Measurements from ENCODE around the gene MECP2.
A peak's percentile ranks its signal among the peaks of the same experiment; 100 is the strongest.
"Not testable (repeated sequence)": the region's sequence is repeated elsewhere in the genome, so short reads cannot be mapped to it uniquely, and the experiment has no call there.

MECP2 gene

DNA sequence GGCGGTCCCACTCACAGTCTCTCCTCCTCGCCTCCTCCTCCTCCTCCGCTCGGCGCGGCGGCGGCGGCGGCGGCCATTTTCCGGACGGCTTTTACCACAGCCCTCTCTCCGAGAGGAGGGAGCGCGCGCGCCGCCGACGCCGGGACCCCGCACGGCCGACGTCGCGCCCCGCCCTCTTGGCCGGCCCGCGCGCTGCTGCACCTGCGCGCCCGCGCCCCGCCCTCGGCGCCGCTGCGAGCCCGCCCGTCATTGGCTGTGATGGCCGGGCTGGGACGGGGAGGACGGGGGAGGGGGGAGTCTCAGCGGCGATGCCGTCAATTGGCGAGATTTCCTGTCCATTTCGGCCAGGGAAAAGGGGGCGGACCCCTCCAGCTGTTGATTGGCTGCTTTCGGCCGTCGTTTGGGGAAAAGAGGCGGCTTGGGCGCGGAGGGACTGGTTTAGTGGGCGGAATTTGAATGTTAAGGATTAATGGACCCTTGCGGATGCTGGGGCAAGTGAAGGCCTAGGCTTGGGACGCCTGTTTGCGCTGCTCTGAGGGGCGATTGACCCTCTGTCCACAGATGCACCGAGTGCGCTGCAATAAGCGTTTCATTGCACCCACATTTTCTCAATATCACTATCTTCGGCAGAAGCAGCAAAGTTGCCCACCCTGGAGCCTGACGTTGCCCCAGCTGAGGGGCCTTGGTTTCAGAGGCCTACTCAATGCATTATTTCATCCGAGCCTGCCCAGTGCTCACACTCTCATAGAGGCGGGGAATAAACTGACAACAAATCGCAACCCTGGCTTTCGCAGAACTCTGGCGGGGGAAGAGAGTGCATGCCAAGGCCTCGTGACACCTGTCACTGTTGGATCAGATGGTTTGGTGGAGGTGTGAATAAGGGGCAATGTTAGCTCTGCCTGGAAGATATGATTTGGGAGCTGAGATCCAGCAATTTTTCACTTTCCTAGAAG is at the start of gene MECP2:
TSS of gene MECP2 (minus strand) at position 129 of the 953 bp plus-strand sequence.
- DNase-seq = peak; percentile 79

DNA sequence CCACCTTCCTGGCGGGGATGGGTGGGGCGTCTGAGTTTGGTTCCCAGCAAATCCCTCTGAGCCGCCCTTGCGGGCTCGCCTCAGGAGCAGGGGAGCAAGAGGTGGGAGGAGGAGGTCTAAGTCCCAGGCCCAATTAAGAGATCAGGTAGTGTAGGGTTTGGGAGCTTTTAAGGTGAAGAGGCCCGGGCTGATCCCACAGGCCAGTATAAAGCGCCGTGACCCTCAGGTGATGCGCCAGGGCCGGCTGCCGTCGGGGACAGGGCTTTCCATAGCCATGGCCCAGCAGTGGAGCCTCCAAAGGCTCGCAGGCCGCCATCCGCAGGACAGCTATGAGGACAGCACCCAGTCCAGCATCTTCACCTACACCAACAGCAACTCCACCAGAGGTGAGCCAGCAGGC is 46.5 kb upstream of the MECP2 start, which contains the start of gene OPN1LW:
TSS of gene OPN1LW (plus strand) at position 234 of the 400 bp plus-strand sequence. CDS start at position 275, 41 bp downstream.
- not testable (repeated sequence) for DNase-seq

DNA sequence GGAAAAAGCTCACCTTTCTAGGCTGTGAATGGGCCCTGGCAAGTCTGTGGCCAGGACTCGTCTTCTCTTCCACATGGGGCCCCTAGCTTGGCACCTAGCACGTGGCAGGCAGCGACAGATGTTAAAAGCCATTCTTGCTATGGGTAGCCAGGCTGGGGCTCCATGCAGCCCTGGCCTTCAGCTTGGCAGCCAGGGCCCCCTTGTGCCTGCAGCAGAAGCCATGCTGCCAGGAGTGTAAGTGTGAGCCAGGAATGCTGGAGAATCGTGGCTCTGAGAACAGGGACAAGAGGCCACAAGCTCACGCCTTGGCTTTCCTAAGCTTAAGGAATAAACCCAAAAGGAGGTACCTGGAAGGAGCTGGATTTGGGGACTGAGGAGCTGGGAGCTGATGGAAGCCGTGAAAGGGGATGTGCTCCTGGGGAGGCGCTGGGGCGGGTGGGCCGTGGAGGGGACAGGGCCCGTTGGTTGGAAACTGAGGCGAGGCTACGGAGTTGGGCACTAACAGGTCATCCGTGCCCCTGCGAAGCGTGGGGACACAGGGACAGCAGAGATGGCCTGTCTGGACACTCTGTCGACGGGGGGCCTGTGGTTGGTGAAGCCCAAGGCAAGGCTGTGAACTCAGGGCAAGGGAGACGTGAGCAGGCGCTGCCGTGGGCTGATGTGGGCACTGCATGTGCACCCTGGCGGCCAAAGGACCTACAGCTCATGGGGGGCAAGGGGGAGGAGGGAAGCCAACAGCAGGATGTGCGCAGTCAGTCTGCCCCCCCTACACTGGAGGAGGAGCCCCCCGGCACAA is 45.6 kb upstream of the MECP2 start:
- DNase-seq = no peak

DNA sequence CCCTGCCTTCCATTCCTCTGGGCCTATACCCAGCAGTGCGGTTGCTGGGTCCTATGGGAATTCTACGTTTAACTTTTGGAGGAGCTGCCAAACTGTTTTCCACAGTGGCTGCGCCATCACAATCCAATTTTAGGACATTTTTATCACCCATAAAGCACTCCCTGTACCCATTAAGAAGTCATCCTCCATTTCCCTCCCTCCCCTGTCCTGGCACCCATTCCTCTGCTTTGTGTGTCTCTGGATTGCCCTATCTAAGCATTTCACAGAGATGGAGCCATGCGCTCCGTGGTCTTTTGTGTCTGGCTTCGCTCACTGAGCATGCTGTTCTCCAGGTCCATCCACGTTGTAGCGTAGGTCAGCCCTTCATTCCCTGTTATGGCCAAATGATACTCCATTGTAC is 44.9 kb upstream of the MECP2 start:
- no peak for DNase-seq

DNA sequence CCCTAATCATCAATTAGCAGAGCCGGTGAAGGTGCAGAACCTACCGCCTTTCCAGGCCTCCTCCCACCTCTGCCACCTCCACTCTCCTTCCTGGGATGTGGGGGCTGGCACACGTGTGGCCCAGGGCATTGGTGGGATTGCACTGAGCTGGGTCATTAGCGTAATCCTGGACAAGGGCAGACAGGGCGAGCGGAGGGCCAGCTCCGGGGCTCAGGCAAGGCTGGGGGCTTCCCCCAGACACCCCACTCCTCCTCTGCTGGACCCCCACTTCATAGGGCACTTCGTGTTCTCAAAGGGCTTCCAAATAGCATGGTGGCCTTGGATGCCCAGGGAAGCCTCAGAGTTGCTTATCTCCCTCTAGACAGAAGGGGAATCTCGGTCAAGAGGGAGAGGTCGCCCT is 43.2 kb upstream of the MECP2 start:
- DNase-seq = no peak

DNA sequence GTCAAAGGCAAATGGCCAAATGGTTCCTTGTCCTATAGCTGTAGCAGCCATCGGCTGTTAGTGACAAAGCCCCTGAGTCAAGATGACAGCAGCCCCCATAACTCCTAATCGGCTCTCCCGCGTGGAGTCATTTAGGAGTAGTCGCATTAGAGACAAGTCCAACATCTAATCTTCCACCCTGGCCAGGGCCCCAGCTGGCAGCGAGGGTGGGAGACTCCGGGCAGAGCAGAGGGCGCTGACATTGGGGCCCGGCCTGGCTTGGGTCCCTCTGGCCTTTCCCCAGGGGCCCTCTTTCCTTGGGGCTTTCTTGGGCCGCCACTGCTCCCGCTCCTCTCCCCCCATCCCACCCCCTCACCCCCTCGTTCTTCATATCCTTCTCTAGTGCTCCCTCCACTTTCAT is 42.7 kb upstream of the MECP2 start:
- no peak for DNase-seq

DNA sequence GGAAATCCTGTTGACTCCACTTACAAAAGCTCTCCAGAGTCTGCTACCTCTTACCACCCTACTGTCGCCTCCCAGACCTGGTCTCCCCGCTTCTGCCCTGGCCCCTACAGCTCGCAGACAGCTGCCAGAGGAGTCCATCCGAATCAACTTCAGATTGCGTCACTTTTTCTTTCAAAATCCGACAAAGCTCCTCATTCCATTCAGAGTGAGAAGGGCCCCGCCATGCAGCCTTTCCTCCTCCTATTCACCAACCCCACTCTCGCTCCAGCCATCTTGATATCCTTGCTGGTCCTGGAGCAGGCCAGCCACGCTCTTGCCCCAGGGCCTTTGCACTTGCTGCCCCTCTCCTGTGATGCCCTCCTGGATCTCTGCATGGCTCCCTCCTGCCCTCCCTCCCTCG is 41.3 kb upstream of the MECP2 start:
- no peak for DNase-seq

DNA sequence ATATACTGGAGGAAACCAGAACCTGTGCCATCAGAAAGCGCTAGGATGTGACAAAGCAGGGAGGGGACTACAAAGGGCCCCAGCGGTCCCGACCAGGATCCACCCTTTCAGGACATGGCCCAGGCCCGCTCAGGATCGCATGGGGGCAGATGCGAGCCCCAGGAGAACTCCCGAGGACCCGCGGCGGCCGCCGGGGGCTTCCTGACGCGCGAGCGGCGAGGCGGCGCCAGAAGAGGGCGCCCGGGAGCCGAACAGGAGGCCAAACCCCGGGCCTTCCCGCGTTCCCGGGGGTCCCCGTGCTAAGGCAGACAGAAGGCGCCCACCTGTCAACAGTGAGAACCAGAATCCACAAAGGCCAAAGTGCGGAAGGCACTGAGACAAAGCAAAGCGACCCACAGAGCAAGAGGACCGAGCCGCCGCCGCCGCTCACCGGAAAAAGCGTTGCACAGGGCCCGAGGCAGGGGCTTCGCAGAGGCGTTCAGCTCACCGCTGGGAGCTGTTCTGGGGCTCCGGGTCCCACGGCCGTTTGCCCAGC is 39.2 kb upstream of the MECP2 start:
- peak; percentile 52 for DNase-seq

DNA sequence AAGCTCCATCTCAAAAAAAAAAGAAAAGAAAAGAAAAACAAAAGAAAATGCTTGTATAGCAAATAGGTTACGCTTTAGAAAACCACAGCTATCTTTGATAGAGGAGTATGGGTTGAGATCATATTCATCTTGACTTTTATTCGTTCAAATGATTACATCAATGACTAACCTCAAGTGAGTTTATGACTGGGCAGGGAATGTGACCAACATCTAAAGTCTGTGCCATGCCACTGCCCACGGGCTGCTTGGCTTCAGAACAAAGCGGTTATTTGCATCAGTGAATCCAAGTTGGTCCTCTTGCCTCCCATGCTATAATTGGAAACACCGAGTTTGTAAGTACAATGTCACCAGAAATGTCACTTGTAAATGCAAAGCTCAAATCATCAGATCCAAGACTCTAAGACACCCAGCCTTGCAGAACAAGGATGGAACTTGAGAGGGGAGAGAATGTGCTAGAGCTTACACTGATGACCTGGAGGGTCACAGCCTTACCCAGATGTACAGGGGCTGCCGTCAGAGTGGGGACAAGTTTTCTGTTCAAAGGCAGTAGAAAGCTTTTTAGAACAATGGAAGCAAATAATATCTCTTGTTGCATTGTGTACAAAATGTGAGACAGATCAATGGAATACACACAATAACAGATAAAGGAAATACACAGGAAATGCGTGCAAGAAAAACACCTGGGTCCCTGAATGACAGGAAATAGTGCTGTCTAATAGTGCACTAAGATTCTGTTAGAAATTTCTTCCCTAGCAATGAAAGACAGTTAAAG is 38.1 kb upstream of the MECP2 start:
- DNase-seq = no peak

DNA sequence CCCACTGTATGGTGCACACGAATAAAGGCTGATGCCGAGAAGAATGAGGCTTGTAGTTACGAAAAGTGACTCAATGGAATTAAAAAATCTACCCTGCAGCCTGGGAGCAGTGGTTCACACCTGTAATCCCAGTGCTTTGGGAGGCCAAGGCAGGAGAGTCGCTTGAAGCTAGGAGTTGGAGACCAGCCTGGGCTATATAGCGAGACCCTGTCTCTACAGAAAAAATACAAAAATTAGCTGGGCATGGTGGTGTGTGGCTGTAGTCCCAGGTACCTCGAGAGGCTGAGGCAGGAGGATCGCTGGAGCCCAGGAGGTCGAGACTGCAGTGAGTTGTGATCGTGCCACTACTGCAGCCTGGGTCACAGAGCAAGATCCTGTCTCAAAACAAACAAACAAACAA is 34.8 kb upstream of the MECP2 start:
- no peak for DNase-seq

DNA sequence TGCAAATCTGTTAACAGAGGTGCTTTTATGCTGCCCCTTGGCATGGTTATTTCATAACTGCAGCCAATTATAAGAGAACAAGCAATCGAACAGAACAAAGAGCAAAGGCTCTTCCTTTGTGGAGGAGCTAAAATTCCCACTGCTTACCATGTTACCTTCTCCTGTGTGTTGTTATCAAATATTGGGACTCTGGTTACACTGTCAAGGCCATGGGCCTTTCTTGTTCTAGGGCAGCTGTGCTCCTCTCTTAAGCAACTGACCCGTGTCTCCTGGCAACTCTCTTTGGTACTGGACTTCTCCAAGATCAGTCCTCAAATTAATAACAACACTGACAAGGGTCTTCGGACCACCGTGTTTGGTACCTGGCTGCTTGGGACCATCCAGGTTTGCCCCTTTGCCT is 34.4 kb upstream of the MECP2 start:
- no peak for DNase-seq

DNA sequence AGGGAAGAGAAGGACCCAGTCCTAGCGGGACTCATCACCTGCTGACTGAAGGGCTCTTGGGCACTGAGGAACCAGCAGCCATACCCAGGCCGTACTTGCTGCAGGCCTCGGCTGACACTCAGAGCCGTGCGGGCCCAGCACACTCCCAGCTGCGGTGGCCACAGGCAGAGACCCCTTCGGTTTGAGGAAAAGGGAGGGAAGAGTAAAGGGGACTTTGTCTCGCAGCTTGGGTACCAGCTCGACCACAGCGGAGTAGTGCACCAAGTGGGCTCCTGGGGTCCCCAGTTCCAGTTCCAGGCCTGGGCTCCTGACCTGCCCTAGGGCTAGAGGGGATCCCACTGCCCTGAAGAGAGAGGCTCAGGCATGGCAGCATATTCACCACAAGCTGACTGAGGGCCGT is 28.6 kb upstream of the MECP2 start:
- no peak for DNase-seq

DNA sequence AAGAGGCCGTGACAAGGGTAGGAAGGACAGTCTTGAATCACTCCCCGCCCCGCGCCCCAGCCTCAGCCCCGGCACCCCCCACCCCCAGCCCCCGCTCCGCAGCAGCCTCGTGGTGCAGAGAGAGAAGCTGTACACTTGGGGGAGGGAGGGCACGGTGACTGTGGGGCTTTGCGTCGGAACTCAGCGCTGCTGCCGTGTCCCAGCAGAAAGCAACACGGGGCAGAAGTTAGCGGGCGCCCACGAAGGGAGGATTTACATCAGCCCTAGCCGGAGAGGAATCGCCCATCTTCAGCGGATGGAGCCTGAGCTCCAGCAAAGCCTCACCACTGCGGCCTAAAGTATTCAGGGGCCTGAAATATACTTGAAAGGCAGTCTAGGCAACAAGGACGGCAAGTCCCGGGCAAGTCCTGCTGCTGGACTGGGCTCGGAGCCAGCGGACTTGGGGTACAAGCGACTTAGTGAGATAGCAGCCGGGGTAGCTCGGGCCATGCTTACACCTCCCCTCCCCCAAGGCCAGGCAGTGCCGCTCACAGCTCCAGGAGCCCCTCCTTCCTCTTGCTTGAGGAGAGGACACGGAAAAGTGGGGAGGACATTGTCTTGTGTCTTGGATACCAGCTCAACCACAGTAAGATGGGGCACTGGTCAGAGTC is 28.0 kb upstream of the MECP2 start:
- no peak for DNase-seq

DNA sequence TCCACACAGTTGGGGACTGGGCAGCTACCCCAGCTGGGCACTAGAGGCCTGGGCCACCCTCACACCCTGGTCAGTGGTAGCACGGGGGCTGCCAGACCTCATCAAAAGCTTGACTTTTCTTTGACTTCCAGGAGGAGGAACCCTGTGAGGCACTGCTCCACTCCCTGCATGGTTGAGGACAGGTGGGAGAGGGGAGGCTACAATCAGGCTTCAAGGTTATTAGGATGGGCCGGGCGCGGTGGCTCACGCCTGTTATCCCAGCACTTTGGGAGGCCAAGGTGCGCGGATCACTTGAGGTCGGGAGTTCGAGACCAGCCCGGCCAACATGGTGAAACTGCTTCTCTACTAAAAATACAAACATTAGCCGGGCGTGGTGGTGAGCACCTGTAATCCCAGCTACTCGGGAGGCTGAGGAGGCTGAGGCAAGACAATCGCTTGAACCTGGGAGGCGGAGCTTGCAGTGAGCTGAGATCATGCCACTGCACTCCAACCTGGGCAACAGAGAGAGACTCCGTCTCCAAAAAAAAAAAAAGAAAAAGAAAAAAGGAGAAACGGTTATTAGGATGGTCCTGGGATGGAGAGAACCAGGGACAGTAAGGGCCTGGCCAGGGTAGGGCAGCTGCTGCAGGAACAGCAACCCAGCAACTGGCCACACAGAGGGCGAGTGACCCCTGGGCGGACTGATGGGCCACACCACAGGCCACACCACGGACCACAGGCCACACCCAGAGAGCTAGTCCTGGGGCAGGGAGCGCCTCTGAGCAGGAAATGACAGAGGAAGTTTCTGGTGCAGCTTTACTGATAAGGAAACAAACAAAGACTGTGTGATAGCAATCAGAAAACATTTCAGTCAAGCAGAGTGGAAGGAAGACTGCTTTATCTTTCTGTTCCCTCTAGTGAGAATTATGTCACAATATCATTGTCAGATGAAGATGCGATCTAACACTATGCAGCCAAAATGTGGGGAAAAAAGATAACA is 26.0 kb upstream of the MECP2 start:
- DNase-seq = peak; percentile 7

DNA sequence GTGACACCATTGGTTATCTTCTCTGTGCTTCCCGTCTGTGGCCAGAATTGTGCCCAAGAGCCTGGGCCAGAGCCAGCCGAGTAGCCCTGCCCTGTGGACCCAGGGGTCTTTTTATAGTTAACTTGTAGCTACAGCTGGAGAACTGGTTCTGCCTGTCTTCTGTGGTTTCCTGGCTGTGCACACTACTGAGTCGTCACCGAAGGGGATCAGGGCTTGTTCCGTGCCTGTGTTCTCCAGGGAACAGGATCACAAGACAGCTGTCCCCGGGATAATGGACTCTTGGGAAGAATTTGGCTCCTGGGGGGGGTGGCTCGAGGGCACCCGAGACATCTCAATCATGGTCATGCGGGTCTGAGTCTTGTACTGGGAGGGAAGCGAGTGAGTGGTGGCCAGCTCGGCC is 24.4 kb upstream of the MECP2 start:
- no peak for DNase-seq

DNA sequence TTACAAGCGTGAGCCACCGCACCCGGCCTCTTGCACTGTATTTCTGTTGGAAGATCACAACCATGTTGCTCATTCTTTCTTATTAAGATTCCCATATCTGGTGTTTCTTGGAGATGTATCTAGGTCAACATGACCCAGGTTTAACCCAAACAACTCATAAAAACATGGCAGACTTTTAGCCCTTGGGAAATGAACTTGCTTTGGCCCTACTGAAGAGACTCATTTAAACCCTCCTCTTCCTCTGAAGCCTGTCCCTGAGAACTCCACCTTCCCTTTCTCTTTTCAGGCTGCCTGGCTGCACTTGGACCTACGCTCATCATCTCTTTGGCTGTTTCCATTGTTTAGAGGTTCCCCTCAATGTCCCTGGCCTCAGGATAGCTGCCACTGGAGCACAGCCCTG is 23.7 kb upstream of the MECP2 start:
- DNase-seq = no peak

DNA sequence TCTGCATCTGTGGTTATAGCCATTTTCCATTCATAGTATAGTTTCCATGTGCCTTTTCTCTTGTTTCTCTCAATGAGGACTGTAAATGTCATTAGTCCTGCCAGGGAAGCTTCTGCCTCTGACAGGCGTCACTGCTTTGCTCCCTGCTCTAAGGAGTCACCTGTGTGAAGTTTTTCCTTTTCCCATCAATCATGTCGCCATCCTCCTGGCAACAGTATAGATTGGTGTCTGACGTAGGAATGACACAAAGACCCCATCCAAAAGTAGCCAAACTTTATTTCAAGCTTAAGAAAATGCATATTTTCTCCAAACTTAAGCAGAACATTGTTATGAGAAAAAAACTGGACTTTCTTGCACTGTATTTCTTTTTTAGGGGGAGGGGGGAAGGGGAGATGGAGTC is 23.1 kb upstream of the MECP2 start:
- DNase-seq = no peak

DNA sequence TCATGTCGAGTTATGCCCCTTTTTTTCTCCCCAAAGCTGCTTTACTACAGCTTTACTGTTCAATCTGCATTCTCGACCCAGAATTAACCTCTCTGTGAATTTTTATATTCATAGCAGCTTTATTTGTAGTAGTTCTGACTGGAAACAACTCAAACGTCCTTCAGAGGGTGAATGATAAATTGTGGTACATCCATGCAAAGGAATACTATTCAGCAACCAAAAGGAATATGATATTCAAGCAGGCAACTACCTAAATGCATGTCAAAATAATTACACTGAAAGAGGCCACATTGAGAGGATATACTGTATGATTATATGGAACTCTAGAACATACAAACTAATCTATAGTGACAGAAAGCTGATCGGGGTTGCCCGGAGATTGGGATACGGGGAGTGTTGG is 20.0 kb upstream of the MECP2 start:
- no peak for DNase-seq

DNA sequence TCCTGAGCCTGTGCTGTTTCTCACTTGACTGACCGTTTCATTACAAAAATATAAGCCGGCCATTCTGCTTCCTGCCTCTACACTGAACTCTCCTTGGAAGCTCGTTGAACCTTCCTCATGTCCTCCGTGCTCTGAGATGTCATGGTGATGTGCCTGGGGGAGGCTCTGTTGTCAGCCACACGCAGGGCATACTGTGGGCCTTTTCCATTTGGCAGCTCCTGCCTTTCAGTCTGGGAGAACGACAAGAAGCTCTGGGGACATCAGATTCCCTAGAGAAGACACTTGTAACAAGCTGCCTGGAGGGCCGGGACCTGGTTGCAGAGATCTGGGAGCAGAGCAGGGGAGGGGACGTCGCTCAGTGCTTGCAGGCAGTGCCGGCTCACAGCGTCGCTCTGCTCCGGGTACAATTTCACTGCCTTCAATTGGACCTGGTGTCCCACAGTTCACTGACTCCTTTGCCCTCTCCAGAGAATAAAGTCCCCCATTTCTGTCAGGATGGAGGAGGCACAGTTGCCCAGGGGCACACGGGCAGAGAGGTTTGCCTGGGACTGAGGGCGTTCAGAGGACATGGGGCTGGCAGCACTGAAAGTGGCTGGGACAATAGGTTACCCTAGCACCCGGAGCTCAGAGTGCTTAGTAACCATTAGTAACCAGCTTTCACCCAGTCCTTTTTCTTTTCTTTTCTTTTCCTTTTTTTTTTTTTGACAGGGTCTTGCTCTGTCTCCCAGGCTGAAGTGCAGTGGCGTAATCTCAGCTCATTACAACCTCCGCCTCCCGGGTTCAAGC is 19.1 kb upstream of the MECP2 start:
- no peak for DNase-seq

DNA sequence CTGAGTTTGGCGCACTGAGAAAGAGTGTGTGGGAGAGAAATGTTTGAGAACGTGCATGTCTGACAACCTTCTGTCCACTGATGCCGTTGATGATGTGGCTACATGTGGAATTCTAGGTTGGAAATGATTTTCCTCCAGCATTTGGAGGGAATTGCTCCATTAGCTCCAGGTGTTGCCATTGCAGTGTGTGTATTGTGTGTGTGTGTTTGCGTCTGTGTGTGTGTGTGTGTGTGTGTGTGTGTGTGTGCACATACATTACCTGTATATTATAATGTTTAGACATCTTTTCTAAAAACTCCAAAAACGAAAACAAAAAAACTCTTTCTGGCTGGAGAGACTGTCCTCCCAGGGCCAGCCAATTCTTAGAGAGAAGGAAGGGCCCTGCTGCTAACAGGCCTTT is 18.2 kb upstream of the MECP2 start:
- no peak for DNase-seq

All from activated CD4-positive, alpha-beta T cell treated with anti-CD3 and anti-CD28 coated beads for 1 hour (primary cell).